Fibroblast of lung (primary cell): ENCODE data around the gene RBFOX1.

Experiments
- EZH2 ChIP-seq: IDR thresholded peaks from 2 replicates; pipeline ENCODE4 v1.5.1; 2012; ENCODE audit warnings: low read length, control low read depth, mild to moderate bottlenecking; ENCODE audit errors: missing control alignments
- TF ChIP-seq, protein P1 (sequence below), 2 donors: IDR thresholded peaks in 1 of 2; conservative IDR thresholded peaks in 1 of 2; 1 replicate in 1 of 2; 2 replicates in 1 of 2; pipeline ENCODE4 v1.5.1; 2011 to 2012; ENCODE audit warnings: low read length in 2 of 2, control low read depth in 1 of 2, inconsistent platforms in 1 of 2, low read depth in 1 of 2, mild to moderate bottlenecking in 1 of 2

DNA sequence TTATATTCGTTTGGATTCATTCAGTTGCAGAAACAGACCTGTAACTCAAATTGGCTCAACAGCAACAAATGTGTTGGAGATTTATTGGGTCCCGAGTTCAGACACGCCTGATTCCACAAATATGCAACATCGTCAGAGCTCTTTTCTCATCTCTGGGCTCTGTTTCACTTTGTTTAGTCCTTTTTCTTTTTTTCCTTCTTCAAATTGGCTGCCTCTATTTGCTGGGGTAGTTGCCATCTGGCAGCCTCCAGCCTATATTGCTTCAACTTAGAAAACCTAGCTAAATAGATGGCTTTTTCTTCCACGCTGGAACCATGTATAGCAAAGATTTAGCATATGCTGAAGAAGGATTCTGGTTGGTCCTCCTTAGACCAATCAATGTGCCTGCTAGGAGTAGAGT is 398.5 kb downstream of the RBFOX1 start:
- TF ChIP-seq, protein P1, sequence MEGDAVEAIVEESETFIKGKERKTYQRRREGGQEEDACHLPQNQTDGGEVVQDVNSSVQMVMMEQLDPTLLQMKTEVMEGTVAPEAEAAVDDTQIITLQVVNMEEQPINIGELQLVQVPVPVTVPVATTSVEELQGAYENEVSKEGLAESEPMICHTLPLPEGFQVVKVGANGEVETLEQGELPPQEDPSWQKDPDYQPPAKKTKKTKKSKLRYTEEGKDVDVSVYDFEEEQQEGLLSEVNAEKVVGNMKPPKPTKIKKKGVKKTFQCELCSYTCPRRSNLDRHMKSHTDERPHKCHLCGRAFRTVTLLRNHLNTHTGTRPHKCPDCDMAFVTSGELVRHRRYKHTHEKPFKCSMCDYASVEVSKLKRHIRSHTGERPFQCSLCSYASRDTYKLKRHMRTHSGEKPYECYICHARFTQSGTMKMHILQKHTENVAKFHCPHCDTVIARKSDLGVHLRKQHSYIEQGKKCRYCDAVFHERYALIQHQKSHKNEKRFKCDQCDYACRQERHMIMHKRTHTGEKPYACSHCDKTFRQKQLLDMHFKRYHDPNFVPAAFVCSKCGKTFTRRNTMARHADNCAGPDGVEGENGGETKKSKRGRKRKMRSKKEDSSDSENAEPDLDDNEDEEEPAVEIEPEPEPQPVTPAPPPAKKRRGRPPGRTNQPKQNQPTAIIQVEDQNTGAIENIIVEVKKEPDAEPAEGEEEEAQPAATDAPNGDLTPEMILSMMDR (conservative IDR thresholded peaks at IDR 0.05 in 1 of 2, IDR thresholded peaks at IDR 0.05 in 1 of 2; ENCODE audit: low read depth in 1 of 2, low read length in 2 of 2) = no peak
- TF ChIP-seq EZH2 = no peak
